CD4-positive, alpha-beta T cell treated with Interferon gamma for 1 hour (primary cell): ENCODE data around the gene ZBTB43.
"Not testable (repeated sequence)": the region's sequence is repeated elsewhere in the genome, so short reads cannot be mapped to it uniquely, and the experiment has no call there.

Experiments used
- DNase-seq: peaks from one replicate; pipeline ENCODE4 v3.0.0-alpha.2; 2020

The ZBTB43 gene, protein sequence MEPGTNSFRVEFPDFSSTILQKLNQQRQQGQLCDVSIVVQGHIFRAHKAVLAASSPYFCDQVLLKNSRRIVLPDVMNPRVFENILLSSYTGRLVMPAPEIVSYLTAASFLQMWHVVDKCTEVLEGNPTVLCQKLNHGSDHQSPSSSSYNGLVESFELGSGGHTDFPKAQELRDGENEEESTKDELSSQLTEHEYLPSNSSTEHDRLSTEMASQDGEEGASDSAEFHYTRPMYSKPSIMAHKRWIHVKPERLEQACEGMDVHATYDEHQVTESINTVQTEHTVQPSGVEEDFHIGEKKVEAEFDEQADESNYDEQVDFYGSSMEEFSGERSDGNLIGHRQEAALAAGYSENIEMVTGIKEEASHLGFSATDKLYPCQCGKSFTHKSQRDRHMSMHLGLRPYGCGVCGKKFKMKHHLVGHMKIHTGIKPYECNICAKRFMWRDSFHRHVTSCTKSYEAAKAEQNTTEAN

DNA sequence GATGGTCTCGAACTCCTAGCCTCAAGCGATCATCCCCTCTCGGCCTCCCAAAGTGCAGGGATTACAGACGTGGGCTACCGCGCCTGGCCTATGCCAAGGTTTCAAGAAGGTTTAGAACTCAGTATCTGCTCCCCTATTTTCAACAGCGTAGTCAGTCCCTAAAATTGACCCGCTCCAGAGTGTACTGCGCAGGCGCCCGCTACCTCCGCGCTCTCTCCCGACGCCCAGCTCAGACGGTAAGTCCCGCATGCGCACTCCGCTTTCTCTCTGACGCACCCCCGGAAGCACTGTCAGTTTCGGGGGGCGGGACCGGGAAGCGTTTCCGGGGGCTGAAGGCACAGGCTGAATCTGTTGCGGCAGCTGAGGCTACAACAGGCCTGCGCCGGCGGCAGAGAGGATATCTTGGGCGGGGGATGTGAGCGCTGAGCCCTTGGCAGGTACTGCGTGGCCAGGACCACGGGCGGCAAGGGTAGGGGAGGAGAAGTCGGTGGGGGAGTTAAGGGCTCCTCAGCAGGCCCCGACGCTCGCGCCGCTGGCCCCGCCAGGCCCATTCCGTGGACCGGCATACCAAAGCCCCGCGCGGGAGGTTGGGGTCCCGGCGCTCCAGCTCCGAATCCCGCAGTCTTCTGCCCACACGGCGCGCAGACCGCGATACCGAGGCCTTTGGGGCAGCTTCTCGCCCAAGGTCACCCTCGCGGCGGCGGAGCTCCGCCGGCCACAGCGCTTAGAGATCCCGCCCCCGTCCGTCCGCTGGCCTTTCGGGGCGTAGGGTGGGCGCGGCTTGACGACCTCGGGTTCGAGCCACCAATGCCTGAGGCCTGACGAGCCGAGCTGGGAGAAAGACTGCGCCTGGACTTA is at the start of gene ZBTB43:
ZBTB43 (plus strand) TSS at position 345 of the 858 bp plus-strand sequence. CDS start 27,470 bp downstream, outside the sequence.
- DNase-seq, result peak; percentile 98

DNA sequence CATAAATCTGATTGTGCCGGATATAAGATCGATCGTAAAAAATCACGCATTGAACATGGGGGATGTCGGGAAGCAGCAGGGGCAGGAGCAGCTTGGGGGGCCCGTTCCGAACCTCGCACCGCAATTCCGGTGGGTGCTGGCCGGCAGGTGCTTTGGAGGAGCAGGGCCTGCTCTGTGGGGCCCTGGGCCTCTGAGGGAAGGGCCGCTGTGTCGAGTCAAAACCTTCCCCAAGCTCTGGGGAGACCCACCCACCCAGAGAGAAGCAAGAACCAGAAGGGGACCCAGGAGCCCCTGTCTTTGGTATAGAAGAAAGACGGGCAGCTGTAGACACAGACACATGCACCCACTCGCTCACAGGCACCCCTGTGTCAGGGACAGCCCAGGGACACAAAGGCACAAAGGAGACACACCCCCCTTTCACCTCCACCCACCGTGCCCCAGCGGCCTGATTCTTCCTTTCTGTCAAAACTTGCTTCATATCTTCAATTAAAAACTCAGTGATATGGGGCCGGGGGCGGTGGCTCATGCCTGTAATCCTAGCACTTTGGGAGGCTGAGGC is 49.4 kb upstream of the ZBTB43 start:
- DNase-seq, result no peak

GRCh38 chr9:126756238-126756637 is 48.6 kb upstream of the ZBTB43 start:
- DNase-seq, result no peak

DNA sequence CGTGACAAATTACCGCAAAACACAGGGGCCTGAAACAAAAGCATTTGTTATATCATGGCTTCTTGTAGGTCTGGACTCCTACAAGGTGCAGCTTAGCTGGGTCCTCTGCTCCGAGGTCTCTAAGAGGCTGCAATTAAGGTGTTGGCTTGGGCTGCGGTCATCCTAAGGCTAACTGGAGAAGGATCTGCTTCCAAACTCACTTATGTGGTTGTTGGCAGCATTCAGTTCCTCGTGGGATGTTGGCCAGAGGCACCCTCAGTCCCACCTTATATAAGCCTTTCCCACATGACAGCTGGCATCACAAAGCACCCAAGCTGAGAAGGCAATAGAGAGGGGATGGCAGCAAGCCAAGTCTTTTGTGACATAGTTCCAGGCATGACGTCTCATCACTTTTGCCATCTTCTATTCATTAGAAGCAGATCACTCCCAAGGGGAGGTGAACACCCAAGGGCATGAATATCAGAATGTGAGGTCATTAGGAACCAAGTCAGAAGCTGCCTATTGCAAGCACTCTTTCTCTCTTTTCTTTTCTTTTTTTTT is 47.9 kb upstream of the ZBTB43 start:
- no peak for DNase-seq

DNA sequence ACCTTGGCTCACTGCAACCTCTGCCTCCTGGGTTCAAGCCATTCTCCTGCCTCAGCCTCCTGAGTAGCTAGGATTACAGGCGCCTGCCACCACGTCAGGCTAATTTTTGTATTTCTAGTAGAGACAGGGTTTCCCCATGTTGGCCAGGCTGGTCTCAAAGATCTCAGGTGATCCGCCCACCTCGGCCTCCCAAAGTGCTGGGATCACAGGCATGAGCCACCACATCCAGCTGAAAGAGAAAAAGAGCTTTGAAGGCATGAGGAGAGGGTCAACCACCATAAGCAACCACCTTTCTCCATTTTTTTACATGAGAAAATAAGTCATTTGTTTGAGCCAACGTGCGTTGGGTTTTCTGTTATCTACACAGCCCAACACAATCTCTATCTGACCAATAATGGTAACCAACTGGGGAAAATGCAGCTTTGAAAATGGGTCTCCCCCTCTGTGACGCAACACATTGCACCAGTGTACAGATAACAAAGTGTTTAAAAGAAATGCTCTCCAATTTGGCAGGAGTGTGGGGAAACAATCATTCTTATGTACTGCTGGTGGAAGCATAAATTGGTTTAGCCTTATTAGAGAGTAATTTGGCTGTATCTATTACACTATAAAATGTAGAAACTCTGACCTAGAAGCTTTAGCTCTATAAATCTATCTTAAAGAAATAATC is 45.8 kb upstream of the ZBTB43 start:
- no peak for DNase-seq

- no peak for DNase-seq
Observed at GRCh38 chr9:126761274-126761673, 43.6 kb upstream of the ZBTB43 start.

DNA sequence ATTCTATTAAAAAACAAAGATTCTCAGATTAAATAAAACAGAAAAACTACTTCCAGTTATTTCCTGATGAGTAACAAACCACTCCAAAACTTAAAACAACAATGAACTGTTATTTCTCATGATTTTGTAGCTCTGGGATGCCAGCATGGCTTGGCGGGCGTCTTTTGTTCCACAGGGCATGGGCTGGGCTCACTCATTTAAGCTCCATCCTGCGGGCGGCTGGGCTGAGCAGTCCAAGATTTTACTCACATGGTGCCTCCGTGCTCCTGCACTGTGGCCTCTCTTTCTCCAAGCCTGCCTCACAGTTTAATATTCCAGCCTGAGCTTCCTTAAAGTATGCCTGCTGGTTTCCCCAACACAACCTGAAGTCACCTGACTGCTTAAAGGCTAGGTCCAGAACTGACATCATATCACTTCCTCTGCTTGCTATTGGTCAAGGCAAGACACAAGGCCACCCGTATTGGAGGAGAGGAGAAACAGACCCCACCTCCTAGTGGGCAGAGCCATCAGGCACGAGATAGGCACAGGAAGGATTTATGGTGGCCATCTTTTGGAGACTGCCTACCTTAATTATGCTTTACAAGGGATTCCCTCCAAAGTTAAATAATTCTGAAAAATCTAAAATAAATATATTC is 41.6 kb upstream of the ZBTB43 start:
- no peak for DNase-seq

GRCh38 chr9:126773004-126773607 is 31.7 kb upstream of the ZBTB43 start:
- no peak for DNase-seq

DNA sequence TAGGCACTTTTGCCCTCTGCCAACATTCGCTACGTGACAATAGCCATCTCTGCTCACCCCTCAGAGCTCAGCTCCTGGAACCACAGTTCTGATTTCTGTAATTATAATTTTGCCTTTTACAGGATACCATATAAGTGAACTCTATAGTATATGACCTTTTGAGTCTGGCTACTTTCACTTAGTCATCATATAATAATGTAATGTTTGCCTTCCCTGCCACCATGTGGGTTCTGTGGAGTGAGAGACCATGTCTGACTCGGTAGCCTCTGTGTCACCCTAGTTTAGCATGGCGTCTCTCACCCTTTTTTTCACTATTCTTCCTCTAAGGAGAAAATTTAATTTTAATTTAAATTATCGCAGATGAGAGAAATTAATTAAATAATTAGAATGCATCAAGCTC is 28.9 kb upstream of the ZBTB43 start:
- DNase-seq, result no peak

GRCh38 chr9:126777733-126778132 is 27.1 kb upstream of the ZBTB43 start:
- no peak for DNase-seq

GRCh38 chr9:126778141-126778540 is 26.7 kb upstream of the ZBTB43 start:
- no peak for DNase-seq

DNA sequence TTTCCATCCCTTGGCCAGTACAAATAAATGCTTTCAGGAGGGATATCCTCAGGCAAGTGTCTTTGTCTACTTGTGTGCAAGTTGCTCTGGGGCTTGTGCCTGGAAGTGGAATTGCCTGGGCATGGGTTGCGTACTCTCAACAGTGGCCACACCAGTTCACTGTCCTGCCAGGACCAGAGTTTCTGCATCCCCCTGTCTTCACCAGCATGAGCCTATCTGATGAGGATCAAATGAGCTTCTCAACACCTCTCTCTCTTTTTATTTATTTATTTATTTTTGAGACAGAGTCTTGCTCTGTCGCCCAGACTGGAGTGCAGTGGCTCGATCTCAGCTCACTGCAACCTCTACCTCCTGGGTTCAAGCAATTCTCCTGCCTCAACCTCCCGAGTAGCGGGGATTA is 26.1 kb upstream of the ZBTB43 start:
- not testable (repeated sequence) for DNase-seq

- DNase-seq, result peak; percentile 71
Observed at GRCh38 chr9:126781186-126782052, 23.4 kb upstream of the ZBTB43 start.

DNA sequence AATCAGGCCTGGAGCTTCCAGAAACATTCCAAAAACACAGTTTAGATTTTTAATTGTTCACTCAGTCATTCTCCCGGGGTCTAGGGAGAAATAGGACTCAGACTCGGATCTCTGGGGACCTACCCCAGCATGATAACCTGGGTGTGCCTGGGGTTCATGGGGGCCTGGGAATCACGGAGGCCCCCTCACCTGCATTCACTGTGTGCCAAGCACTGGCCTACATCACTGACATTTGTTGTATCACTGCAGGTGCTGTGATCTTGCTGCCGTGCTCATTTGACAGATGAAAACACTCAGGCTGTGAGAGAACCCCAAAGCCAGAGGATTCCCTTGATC is 22.8 kb upstream of the ZBTB43 start:
- DNase-seq, result no peak

- no peak for DNase-seq
Observed at GRCh38 chr9:126783949-126784348, 20.9 kb upstream of the ZBTB43 start.

DNA sequence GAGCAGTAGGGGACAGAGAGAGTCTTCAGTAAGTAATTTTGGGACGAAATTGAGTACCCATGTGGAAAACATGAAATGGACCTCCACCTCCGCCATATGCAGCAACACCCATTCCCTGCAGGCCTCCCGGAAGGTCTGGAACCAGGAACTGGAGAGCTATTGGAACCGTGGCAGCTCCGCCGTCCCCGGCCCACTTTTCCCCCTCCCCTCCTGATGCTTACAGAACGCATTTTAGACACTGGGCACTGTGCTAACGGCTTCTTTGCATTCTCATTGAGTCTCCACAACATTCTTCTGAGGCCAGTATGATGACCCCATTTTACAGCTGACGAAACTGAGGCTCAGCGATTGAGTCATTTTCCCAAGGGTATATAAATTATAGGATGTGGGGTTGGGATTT is 20.4 kb upstream of the ZBTB43 start:
- DNase-seq, result no peak

DNA sequence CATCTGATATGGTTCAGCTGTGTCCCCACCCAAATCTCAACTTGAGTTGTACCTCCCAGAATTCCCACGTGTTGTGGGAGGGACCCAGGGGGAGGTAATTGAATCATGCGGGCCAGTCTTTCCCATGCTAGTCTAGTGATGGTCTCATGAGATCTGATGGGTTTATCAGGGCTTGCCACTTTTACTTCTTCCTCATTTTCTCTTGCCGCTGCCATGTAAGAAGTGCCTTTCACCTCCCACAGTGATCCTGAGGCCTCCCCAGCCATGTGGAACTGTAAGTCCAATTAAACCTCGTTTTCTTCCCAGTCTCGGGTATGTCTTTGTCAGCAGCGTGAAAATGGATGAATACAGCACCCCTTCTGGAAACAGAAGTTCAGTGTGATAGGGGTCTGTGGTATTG is 20.0 kb upstream of the ZBTB43 start:
- DNase-seq, result not testable (repeated sequence)

DNA sequence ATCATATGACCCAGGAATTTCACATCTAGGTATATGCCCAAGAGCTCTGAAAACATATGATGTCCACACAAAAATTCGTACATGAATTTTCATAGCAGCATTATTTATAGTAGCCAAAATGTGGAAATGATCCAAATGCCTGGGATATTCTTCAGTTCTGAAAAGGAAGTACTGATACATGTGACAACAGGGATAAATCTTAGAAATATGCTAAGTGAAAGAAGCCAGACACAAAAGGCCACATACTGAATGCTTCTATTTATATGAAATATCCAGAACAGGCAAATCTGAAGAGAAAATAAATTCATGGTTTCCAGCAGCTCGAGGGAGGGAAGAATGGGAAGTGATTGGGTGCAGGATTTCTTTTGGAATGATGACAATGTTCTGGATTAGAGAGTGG is 16.8 kb upstream of the ZBTB43 start:
- no peak for DNase-seq

GRCh38 chr9:126788634-126789349 is 16.0 kb upstream of the ZBTB43 start:
- DNase-seq, result no peak

- DNase-seq, result no peak
Observed at GRCh38 chr9:126790561-126790960, 14.3 kb upstream of the ZBTB43 start.
